Kidney epithelial cell (primary cell): ENCODE results near the gene GAL3ST2. TPM values are rescaled to one million over a fixed set of nuclear protein-coding genes. Genes with fewer than 3 reads are reported as not detected.
"Not testable (repeated sequence)": the region's sequence is repeated elsewhere in the genome, so short reads cannot be mapped to it uniquely, and the experiment has no call there.

Source experiments
- DNase-seq: peaks from one replicate; pipeline ENCODE4 v3.0.0-alpha.2; 2010; ENCODE audit warnings: low read depth
- H3K27me3 ChIP-seq: 2 replicates; pipeline ENCODE4 v1.6.0; 2011; ENCODE audit warnings: low read length; ENCODE audit not compliant: control insufficient read depth, insufficient read depth
- H3K36me3 ChIP-seq: 2 replicates; pipeline ENCODE4 v1.5.1; 2011; ENCODE audit warnings: low read length; ENCODE audit not compliant: control insufficient read depth, insufficient read depth
- H3K4me3 ChIP-seq: 2 replicates; pipeline ENCODE4 v1.5.1; 2011; ENCODE audit warnings: low read depth, mild to moderate bottlenecking, control low read depth, low read length
- total RNA-seq: library from RNA; depleted of rRNA; stranded (reverse); fragments of >200 nt; gene quantifications from 2 replicates; pipeline ENCODE4 v1.2.3, GENCODE V29; 2015
- TF ChIP-seq, protein P1 (sequence below): IDR thresholded peaks from 2 replicates; pipeline ENCODE4 v1.5.1; 2011; ENCODE audit warnings: mild to moderate bottlenecking, moderate library complexity, low read length, control low read depth, inconsistent platforms; ENCODE audit not compliant: insufficient read depth, poor library complexity, severe bottlenecking

Gene GAL3ST2
- total RNA-seq, 1 donor from 2014 or later, result not detected

DNA sequence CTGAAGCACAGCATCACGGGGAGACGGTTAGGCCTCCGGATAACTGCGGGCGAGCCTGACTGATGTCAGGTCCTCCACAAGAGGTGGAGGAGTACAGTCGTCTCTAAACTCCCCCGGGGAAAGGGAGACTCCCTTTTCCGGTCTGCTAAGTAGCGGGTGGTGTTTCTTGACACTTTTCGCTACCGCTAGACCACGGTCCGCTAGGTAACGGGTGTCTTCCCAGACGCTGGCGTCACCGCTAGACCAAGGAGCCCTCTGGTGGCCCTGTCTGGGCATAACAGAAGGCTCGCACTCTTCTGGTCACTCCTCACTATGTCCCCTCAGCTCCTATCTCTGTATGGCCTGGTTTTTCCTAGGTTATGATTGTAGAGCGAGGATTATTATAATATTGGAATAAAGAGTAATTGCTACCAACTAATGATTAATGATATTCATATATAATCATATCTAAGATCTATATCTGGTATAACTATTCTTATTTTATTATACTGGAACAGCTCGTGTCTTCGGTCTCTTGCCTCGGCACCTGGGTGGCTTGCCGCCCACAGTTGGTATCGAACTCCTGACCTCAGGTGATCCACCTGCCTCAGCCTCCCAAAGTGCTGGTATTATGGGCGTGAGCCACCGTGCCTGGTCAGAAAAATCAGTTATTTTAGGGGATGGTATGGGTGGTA lies 44.0 kb upstream of the GAL3ST2 start:
- not testable (repeated sequence) for H3K4me3 ChIP-seq, H3K27me3 ChIP-seq, H3K36me3 ChIP-seq
- TF ChIP-seq, protein P1, sequence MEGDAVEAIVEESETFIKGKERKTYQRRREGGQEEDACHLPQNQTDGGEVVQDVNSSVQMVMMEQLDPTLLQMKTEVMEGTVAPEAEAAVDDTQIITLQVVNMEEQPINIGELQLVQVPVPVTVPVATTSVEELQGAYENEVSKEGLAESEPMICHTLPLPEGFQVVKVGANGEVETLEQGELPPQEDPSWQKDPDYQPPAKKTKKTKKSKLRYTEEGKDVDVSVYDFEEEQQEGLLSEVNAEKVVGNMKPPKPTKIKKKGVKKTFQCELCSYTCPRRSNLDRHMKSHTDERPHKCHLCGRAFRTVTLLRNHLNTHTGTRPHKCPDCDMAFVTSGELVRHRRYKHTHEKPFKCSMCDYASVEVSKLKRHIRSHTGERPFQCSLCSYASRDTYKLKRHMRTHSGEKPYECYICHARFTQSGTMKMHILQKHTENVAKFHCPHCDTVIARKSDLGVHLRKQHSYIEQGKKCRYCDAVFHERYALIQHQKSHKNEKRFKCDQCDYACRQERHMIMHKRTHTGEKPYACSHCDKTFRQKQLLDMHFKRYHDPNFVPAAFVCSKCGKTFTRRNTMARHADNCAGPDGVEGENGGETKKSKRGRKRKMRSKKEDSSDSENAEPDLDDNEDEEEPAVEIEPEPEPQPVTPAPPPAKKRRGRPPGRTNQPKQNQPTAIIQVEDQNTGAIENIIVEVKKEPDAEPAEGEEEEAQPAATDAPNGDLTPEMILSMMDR, result peak; percentile 49
- peak; percentile 29 for DNase-seq

DNA sequence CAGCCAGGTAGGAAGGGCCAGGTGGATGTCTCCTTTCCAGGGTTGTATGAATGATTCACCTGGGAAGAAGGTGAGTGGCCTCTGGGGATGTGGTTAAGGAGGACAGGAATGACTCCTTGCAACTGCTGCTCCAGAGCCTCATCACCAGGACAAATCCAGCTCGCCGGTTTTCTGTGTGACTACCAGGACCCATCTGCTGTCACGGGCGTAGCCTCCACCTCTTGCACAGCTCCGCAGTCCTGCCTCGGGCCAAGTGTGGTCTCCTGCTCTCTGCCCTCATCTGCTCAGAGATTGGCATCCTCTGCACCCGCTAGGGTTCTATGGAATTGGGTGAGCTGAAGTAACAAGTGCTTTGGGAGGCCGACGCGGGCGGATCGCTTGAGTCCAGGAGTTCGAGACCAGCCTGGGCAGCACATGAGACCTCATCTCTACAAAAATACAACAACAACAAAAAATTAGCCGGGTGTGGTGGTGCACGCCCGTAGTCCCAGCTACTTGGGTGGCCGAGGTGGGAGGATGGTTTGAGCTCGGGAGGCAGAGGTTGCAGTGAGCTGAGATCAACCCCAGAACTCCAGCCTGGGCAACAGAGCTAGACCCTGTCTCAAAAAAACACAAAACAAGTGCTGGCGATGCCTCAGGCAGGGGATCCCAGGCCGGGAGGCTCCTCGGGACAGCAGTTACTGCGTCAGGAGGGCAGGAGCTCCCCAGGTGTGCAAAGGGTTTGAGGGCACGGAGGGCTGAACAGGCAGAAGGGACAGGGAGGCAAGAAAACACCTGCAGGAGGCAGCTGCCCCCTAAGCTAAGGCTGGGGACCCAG lies 43.0 kb upstream of the GAL3ST2 start:
- H3K27me3 ChIP-seq, result no peaks in the 10 kb centered on the region
- TF ChIP-seq, protein P1, result no peak
- H3K36me3 ChIP-seq, result no peaks in the 10 kb centered on the region
- no peak for DNase-seq
- peak overlapping the region; percentile 79 for H3K4me3 ChIP-seq

DNA sequence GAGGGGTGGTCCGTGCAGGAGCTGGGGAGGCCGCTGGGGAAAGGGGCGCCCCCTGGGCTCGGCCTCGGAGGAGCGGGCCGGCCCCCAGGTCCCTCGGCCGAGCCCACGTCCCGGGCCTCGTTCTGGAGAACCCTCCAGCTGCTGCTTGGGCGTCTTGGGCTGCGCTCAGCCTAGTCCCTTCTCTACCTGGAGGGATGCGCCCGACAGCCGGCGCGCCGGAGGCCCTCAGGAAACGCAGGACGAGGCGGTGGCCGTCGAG lies 42.5 kb upstream of the GAL3ST2 start:
- DNase-seq, result no peak
- Histone ChIP-seq H3K27me3 (no peaks in the 10 kb centered on the region), H3K36me3 (no peaks in the 10 kb centered on the region), H3K4me3 (peak overlapping the region; percentile 79)
- TF ChIP-seq, protein P1, result no peak

DNA sequence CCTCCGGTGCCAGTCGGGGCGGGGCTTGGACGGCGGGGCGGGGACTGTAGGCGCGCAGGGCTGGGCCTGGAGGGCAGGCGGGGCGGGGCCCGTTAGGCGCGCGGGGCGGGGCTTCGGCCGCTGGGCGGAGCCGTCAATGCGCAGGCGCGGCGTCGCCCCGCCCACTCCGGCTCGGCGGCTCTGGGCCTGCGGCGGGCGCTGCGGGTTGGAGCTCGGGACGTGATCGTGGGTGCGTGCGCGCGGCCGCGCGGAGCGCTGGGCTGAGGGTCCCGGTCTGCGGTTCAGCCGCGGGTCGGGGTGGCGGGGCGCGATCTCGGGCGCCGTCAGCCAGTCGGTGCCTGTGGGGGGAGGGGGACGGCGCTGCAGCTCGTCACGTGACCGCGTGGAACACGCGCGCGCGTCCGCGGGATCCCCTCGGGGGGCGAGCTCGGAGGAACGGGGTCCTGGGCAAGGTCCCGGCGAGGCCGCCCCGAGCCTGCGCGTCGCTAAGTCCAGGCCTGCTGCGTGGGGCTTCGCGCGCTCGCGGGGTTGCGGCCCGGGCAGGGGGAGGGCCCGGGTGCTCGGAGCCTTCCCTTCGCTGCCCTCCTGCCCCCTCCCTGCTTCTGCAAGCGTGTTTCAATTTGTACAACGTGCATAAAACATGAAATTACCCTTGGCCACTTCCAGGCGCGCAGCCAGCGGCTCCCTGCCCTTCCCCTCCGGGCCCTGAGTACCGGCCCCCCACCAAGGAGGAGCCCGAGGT lies 42.0 kb upstream of the GAL3ST2 start, which contains the start of gene D2HGDH:
D2HGDH (plus strand) TSS at position 164 of the 742 bp plus-strand sequence. CDS start 595 bp downstream, outside the sequence.
- peak within 1 kb of the TSS; percentile 79 for H3K4me3 ChIP-seq
- DNase-seq, result no peak

DNA sequence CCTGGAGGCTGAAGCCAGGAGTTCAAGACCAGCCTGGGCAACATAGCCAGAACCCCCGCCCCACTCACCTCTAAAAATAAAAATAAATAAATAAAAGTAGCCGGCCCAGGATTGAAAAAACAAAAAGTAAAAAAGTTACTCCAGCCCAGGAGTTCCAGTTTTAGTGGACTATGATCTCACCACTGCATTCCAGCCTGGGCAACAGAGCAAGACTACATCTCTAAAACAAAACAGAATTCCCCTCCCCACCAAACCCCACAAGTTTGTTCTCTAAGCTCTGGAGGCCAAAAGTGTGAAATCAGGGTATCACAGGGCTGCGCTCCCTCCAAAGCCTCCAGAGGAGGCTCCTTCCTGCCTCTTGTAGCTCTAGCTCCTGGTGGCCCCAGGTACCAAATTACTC lies 40.5 kb upstream of the GAL3ST2 start:
- H3K27me3 ChIP-seq, result no peaks in the 10 kb centered on the region
- H3K4me3 ChIP-seq, result no peak overlapping the region
- DNase-seq, result no peak
- no peaks in the 10 kb centered on the region for H3K36me3 ChIP-seq
- TF ChIP-seq, protein P1, result no peak

More for the DNA sequence above, 42.0 kb upstream of the GAL3ST2 start, which contains the start of gene D2HGDH:
- TF ChIP-seq, protein P1, result no peak
- Histone ChIP-seq H3K27me3 (no peaks in the 10 kb centered on the region), H3K36me3 (no peaks in the 10 kb centered on the region)
